ENCODE measurements around the gene DIP2C.
"Not testable (repeated sequence)": the region's sequence is repeated elsewhere in the genome, so short reads cannot be mapped to it uniquely, and the experiment has no call there.

The DIP2C gene

GRCh38 chr10:450463-450862 is 239.0 kb downstream of the DIP2C start:
- Mint-ChIP-seq H3K27me3 (no peaks in the 10 kb centered on the region), H3K4me1 (ENCODE audit: low read depth) (peaks cover 47% of the 10 kb centered on the region), H3K36me3 (ENCODE audit: low read depth) (peaks cover 2% of the 10 kb centered on the region), H3K9me3 (peaks cover 6% of the 10 kb centered on the region), H3K27ac (no peak overlapping the region), H3K4me3 (peak overlapping the region; percentile 60)
- DNase-seq, result no peak

- H3K27ac Mint-ChIP-seq; H3K4me3 Mint-ChIP-seq; H3K27me3 Mint-ChIP-seq; H3K9me3 Mint-ChIP-seq; H3K36me3 Mint-ChIP-seq (ENCODE audit: low read depth); DNase-seq: not testable (repeated sequence)
- peaks cover 43% of the 10 kb centered on the region for H3K4me1 Mint-ChIP-seq (ENCODE audit: low read depth)
These were observed 240.1 kb downstream of the DIP2C start for GRCh38 chr10:449331-449730.

- no peaks in the 10 kb centered on the region for H3K36me3 Mint-ChIP-seq (ENCODE audit: low read depth)
- DNase-seq, result no peak
- no peak overlapping the region for H3K27ac Mint-ChIP-seq
- no peaks in the 10 kb centered on the region for H3K27me3 Mint-ChIP-seq
- H3K4me3 Mint-ChIP-seq, result no peak overlapping the region
- peaks cover 4% of the 10 kb centered on the region for H3K4me1 Mint-ChIP-seq (ENCODE audit: low read depth)
- H3K9me3 Mint-ChIP-seq, result no peaks in the 10 kb centered on the region
These were observed 246.0 kb downstream of the DIP2C start for GRCh38 chr10:443459-443858.

GRCh38 chr10:442209-442608 is 247.3 kb downstream of the DIP2C start:
- Mint-ChIP-seq H3K9me3 (peaks cover 2% of the 10 kb centered on the region), H3K27me3 (peaks cover 2% of the 10 kb centered on the region), H3K27ac (no peak overlapping the region), H3K4me1 (ENCODE audit: low read depth) (peaks cover 16% of the 10 kb centered on the region), H3K36me3 (ENCODE audit: low read depth) (peaks cover 2% of the 10 kb centered on the region), H3K4me3 (no peak overlapping the region)
- no peak for DNase-seq

- Mint-ChIP-seq H3K36me3 (ENCODE audit: low read depth) (peaks cover 2% of the 10 kb centered on the region), H3K4me3 (no peak overlapping the region), H3K4me1 (ENCODE audit: low read depth) (peaks cover 19% of the 10 kb centered on the region), H3K27me3 (peaks cover 2% of the 10 kb centered on the region), H3K27ac (no peak overlapping the region), H3K9me3 (peaks cover 3% of the 10 kb centered on the region)
- DNase-seq, result no peak
These were observed 247.8 kb downstream of the DIP2C start for GRCh38 chr10:441659-442058.

- DNase-seq, result no peak
- H3K27me3 Mint-ChIP-seq, result peaks cover 2% of the 10 kb centered on the region
- H3K4me1 Mint-ChIP-seq (ENCODE audit: low read depth), result peaks cover 24% of the 10 kb centered on the region
- peaks cover 2% of the 10 kb centered on the region for H3K36me3 Mint-ChIP-seq (ENCODE audit: low read depth)
- H3K27ac Mint-ChIP-seq, result no peak overlapping the region
- no peak overlapping the region for H3K4me3 Mint-ChIP-seq
- H3K9me3 Mint-ChIP-seq, result peaks cover 3% of the 10 kb centered on the region
These were observed 249.3 kb downstream of the DIP2C start for GRCh38 chr10:440127-440526.

- Mint-ChIP-seq H3K27me3 (peaks cover 2% of the 10 kb centered on the region), H3K4me3 (no peak overlapping the region), H3K9me3 (peaks cover 3% of the 10 kb centered on the region), H3K4me1 (ENCODE audit: low read depth) (peaks cover 34% of the 10 kb centered on the region), H3K27ac (no peak overlapping the region), H3K36me3 (ENCODE audit: low read depth) (peaks cover 2% of the 10 kb centered on the region)
- no peak for DNase-seq
These were observed 251.6 kb downstream of the DIP2C start for GRCh38 chr10:437698-438490.

GRCh38 chr10:436911-437665 is 252.4 kb downstream of the DIP2C start:
- H3K4me3 Mint-ChIP-seq, result no peak overlapping the region
- H3K27me3 Mint-ChIP-seq, result peaks cover 2% of the 10 kb centered on the region
- H3K9me3 Mint-ChIP-seq, result peaks cover 3% of the 10 kb centered on the region
- no peak overlapping the region for H3K27ac Mint-ChIP-seq
- H3K36me3 Mint-ChIP-seq (ENCODE audit: low read depth), result peaks cover 2% of the 10 kb centered on the region
- no peak for DNase-seq
- peaks cover 36% of the 10 kb centered on the region for H3K4me1 Mint-ChIP-seq (ENCODE audit: low read depth)

- no peak overlapping the region for H3K4me3 Mint-ChIP-seq
- peaks cover 2% of the 10 kb centered on the region for H3K27me3 Mint-ChIP-seq
- DNase-seq, result no peak
- H3K36me3 Mint-ChIP-seq (ENCODE audit: low read depth), result peaks cover 6% of the 10 kb centered on the region
- peaks cover 6% of the 10 kb centered on the region for H3K9me3 Mint-ChIP-seq
- H3K4me1 Mint-ChIP-seq (ENCODE audit: low read depth), result peaks cover 36% of the 10 kb centered on the region
- no peak overlapping the region for H3K27ac Mint-ChIP-seq
These were observed 253.3 kb downstream of the DIP2C start for GRCh38 chr10:436013-436697.

- peaks cover 2% of the 10 kb centered on the region for H3K27me3 Mint-ChIP-seq
- peaks cover 8% of the 10 kb centered on the region for H3K9me3 Mint-ChIP-seq
- no peak overlapping the region for H3K4me3 Mint-ChIP-seq
- DNase-seq, result no peak
- H3K27ac Mint-ChIP-seq, result no peak overlapping the region
- peaks cover 6% of the 10 kb centered on the region for H3K36me3 Mint-ChIP-seq (ENCODE audit: low read depth)
- H3K4me1 Mint-ChIP-seq (ENCODE audit: low read depth), result peaks cover 36% of the 10 kb centered on the region
These were observed 254.1 kb downstream of the DIP2C start for GRCh38 chr10:435397-435796.

- Mint-ChIP-seq H3K4me1 (ENCODE audit: low read depth) (peaks cover 18% of the 10 kb centered on the region), H3K4me3 (no peak overlapping the region), H3K9me3 (peaks cover 10% of the 10 kb centered on the region), H3K27ac (no peak overlapping the region), H3K27me3 (no peaks in the 10 kb centered on the region), H3K36me3 (ENCODE audit: low read depth) (peaks cover 4% of the 10 kb centered on the region)
- DNase-seq, result no peak
These were observed 259.8 kb downstream of the DIP2C start for GRCh38 chr10:429696-430095.

GRCh38 chr10:427761-428519 is 261.5 kb downstream of the DIP2C start:
- H3K27ac Mint-ChIP-seq, result no peak overlapping the region
- no peak overlapping the region for H3K4me3 Mint-ChIP-seq
- peaks cover 14% of the 10 kb centered on the region for H3K4me1 Mint-ChIP-seq (ENCODE audit: low read depth)
- DNase-seq, result no peak
- peaks cover 4% of the 10 kb centered on the region for H3K36me3 Mint-ChIP-seq (ENCODE audit: low read depth)
- peaks cover 11% of the 10 kb centered on the region for H3K9me3 Mint-ChIP-seq
- H3K27me3 Mint-ChIP-seq, result no peaks in the 10 kb centered on the region

- Mint-ChIP-seq H3K4me1 (ENCODE audit: low read depth) (peaks cover 12% of the 10 kb centered on the region), H3K27ac (peak overlapping the region; percentile 84)
- not testable (repeated sequence) for H3K27me3 Mint-ChIP-seq; H3K4me3 Mint-ChIP-seq; H3K9me3 Mint-ChIP-seq; DNase-seq; H3K36me3 Mint-ChIP-seq (ENCODE audit: low read depth)
These were observed 264.1 kb downstream of the DIP2C start for GRCh38 chr10:425365-425764.

- not testable (repeated sequence) for H3K4me3 Mint-ChIP-seq; H3K36me3 Mint-ChIP-seq (ENCODE audit: low read depth); H3K9me3 Mint-ChIP-seq; H3K27me3 Mint-ChIP-seq; DNase-seq
- peak overlapping the region; percentile 48 for H3K27ac Mint-ChIP-seq
- peaks cover 12% of the 10 kb centered on the region for H3K4me1 Mint-ChIP-seq (ENCODE audit: low read depth)
These were observed 264.7 kb downstream of the DIP2C start for GRCh38 chr10:424724-425123.

All from activated T-cell treated with anti-CD3 and anti-CD28 coated beads, Interleukin-2, amount 50 U/mL, for 24 hours (primary cell).